Sigmoid colon (tissue), 7 donors: ENCODE measurements around the gene ZNF467. TPM values are rescaled to one million over a fixed set of nuclear protein-coding genes. Genes with fewer than 3 reads are reported as not detected.

ENCODE experiments used
- DNase-seq: peaks from one replicate; pipeline ENCODE4 v3.0.0-alpha.2; 2019
- H3K27ac ChIP-seq, 4 donors: fragments of 200-600 bp; sonication (generic); one replicate each; pipeline ENCODE4 v1.5.1; 2016 to 2019; ENCODE audit warnings: mild to moderate bottlenecking in 1 of 4
- H3K27me3 ChIP-seq, 3 donors: fragments of 200-600 bp; sonication (generic); one replicate each; pipeline ENCODE4 v1.5.1; 2019; ENCODE audit warnings: mild to moderate bottlenecking in 1 of 3
- H3K36me3 ChIP-seq, 4 donors: fragments of 200-600 bp; sonication (generic); one replicate each; pipeline ENCODE4 v1.5.1; 2016 to 2019
- H3K4me1 ChIP-seq, 4 donors: fragments of 200-600 bp; sonication (generic); one replicate each; pipeline ENCODE4 v1.5.1; 2017 to 2019
- H3K4me3 ChIP-seq, 4 donors: fragments of 200-600 bp; sonication (generic); one replicate each; pipeline ENCODE4 v1.5.1; 2017 to 2019; ENCODE audit warnings: mild to moderate bottlenecking in 2 of 4, moderate library complexity in 1 of 4
- H3K9me3 ChIP-seq, 4 donors: fragments of 200-600 bp in 3 of 4; sonication (generic) in 3 of 4; one replicate each; pipeline versions ENCODE4 v1.5.1 to v1.6.1; 2013 to 2019
- EP300 ChIP-seq, 4 donors: sonication (generic); formaldehyde crosslinking; IDR thresholded peaks; one replicate each; pipeline ENCODE4 v1.6.1; 2017; ENCODE audit warnings: antibody characterized with exemption in 4 of 4
- POLR2A ChIP-seq, 2 donors: fragments of 450-650 bp; IDR thresholded peaks; one replicate each; pipeline ENCODE4 v1.6.1; 2016; ENCODE audit warnings: antibody characterized with exemption in 2 of 2, mild to moderate bottlenecking in 2 of 2, moderate library complexity in 2 of 2
- POLR2AphosphoS5 ChIP-seq, 4 donors: sonication (generic); formaldehyde crosslinking; IDR thresholded peaks; one replicate each; pipeline ENCODE4 v1.6.1; 2017; ENCODE audit warnings: antibody characterized with exemption in 4 of 4
- WGBS, 2 donors: extraction: QIAGEN DNeasy Blood & Tissue Kit; methylation state at CpG; one replicate each; pipeline ENCODE4 v1.1.7; 2013; 5-methylcytosine and 5-hydroxymethylcytosine counted together
- intact Hi-C: fragments of 100-400 bp; cut with DNase I; formaldehyde crosslinking; loops from one replicate; pipeline ENCODE4 v1.15.1; 2023
- polyA plus RNA-seq, 3 donors: library from polyadenylated mRNA; stranded (reverse); fragments of 200-250 nt; gene quantifications; one replicate each; pipeline ENCODE4 v1.2.3, GENCODE V29; 2013
- total RNA-seq, 4 donors: library from RNA; depleted of rRNA; stranded (reverse); fragments of >200 nt; gene quantifications; one replicate each; pipeline ENCODE4 v1.1.0, GENCODE V29; 2016
- TF ChIP-seq, protein P1 (sequence below), 4 experiments: fragments of 450-650 bp in 3 of 4; fragments of 200-600 bp in 1 of 4; IDR thresholded peaks; one replicate each; pipeline ENCODE4 v1.5.1; 2016 to 2019; ENCODE audit warnings: antibody characterized with exemption in 4 of 4, mild to moderate bottlenecking in 3 of 4, moderate library complexity in 2 of 4
- donor health status: healthy with polysubstance abuse.
- donor health status: Bipolar disorder and iron deficiency.
- donor health status: healthy.

Gene ZNF467
- total and polyA plus RNA-seq, 7 donors, result 3.0 to 15.7 (median 7.1) TPM

DNA sequence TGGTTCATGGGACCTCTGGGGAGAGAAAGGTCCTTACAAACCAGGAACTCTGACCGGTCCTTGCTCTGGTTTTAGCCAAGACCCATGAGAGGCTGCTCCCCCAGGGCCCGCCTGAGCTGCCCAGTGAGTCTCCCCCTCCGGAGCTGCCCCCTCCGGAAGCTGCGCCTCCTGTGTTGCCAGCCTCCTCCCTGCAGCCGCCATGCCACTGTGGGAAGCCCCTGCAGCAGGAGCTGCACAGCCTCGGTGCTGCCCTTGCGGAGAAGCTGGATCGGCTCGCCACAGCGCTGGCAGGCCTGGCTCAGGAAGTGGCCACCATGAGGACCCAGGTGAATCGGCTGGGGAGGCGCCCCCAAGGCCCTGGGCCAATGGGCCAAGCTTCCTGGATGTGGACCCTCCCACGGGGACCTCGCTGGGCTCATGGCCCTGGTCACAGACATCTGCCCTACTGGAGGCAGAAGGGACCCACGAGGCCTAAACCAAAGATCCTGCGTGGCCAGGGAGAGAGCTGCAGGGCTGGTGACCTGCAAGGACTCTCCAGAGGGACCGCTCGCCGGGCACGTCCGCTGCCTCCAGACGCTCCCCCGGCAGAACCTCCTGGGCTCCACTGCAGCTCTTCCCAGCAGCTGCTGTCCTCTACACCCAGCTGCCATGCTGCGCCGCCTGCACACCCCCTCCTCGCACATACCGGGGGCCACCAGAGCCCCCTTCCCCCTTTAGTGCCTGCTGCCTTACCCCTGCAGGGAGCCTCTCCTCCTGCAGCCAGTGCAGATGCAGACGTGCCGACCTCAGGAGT lies 40.1 kb downstream of the ZNF467 start:
- peaks cover 0 to 15% (median 0%) of the 10 kb centered on the region in 3 donors for H3K27me3 ChIP-seq
- TF ChIP-seq, protein P1, sequence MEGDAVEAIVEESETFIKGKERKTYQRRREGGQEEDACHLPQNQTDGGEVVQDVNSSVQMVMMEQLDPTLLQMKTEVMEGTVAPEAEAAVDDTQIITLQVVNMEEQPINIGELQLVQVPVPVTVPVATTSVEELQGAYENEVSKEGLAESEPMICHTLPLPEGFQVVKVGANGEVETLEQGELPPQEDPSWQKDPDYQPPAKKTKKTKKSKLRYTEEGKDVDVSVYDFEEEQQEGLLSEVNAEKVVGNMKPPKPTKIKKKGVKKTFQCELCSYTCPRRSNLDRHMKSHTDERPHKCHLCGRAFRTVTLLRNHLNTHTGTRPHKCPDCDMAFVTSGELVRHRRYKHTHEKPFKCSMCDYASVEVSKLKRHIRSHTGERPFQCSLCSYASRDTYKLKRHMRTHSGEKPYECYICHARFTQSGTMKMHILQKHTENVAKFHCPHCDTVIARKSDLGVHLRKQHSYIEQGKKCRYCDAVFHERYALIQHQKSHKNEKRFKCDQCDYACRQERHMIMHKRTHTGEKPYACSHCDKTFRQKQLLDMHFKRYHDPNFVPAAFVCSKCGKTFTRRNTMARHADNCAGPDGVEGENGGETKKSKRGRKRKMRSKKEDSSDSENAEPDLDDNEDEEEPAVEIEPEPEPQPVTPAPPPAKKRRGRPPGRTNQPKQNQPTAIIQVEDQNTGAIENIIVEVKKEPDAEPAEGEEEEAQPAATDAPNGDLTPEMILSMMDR (IDR thresholded peaks at IDR 0.05), result no peak
- TF ChIP-seq POLR2AphosphoS5 (IDR thresholded peaks at IDR 0.05) (no peak), EP300 (IDR thresholded peaks at IDR 0.05) (no peak), POLR2A (IDR thresholded peaks at IDR 0.05) (no peak)
- H3K36me3 ChIP-seq, result peaks cover 8 to 57% (median 33%) of the 10 kb centered on the region in 4 donors
- intact Hi-C loops, result no loop called here
- no peak overlapping the region for H3K4me3 ChIP-seq
- no peaks in the 10 kb centered on the region for H3K4me1 ChIP-seq
- WGBS, 2 donors, result 94 to 95% methylated on average over 30 of the region's 30 CpGs
- DNase-seq, result no peak
- H3K9me3 ChIP-seq, result no peaks in the 10 kb centered on the region
- H3K27ac ChIP-seq, result no peak overlapping the region

DNA sequence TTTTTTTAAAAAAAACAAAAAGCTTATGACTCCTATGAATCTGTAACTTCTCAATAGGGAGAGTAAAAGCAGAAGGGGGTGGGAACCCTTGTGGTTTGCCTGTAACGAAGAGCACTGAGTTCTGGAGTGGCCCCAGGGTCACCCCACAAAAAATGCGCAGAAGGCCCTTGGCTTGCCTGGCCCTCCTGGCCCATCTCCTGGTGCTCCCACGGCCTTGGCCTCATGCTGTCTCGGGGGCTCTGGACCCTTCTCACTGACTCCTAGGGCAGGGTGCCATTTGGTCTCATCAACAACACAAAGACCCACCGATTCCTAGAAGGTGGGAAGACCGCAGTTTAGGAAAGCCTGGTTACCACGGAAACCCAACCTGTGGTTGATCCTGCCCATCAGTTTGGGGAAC lies 40.8 kb downstream of the ZNF467 start:
- TF ChIP-seq POLR2A (IDR thresholded peaks at IDR 0.05), result no peak
- TF ChIP-seq EP300 (IDR thresholded peaks at IDR 0.05), result no peak
- TF ChIP-seq, protein P1 (IDR thresholded peaks at IDR 0.05), result no peak
- WGBS, 2 donors, result 88 to 95% methylated on average over 7 of the region's 7 CpGs
- no peaks in the 10 kb centered on the region for H3K4me1 ChIP-seq
- peaks cover 0 to 12% (median 0%) of the 10 kb centered on the region in 3 donors for H3K27me3 ChIP-seq
- no peak overlapping the region for H3K27ac ChIP-seq
- H3K36me3 ChIP-seq, result peaks cover 15 to 64% (median 37%) of the 10 kb centered on the region in 4 donors
- no peaks in the 10 kb centered on the region for H3K9me3 ChIP-seq
- H3K4me3 ChIP-seq, result no peak overlapping the region
- intact Hi-C loops, result no loop called here
- no peak for DNase-seq

DNA sequence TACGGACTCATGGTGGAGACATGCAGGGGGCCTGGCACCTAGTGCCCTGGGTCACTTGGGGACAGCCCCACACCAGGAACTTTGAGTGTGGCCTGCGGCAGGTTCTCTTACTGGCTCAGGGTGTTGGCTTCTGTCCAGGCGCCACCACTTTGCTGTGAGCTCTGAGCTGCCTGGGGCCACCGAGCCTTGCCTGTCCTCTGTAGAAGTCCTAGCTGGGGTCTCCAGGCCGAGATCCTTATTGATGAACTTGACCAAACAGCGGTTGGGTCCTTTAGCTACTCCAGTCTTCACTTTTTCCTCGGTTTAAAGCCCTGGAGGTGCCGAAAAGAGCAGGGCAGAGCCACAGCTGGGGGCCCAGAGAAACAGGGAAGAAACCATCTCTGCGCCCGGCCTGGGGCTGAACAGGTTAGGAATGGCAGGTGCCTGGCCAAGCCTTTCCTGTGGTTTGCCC lies 41.3 kb downstream of the ZNF467 start:
- no peaks in the 10 kb centered on the region for H3K4me1 ChIP-seq
- intact Hi-C loops, result no loop called here
- no peak overlapping the region for H3K27ac ChIP-seq
- DNase-seq, result no peak
- H3K9me3 ChIP-seq, result no peaks in the 10 kb centered on the region
- TF ChIP-seq, protein P1 (IDR thresholded peaks at IDR 0.05), result no peak
- TF ChIP-seq EP300 (IDR thresholded peaks at IDR 0.05) (no peak), POLR2AphosphoS5 (IDR thresholded peaks at IDR 0.05) (no peak), POLR2A (IDR thresholded peaks at IDR 0.05) (no peak)
- peaks cover 0 to 7% (median 0%) of the 10 kb centered on the region in 3 donors for H3K27me3 ChIP-seq
- no peak overlapping the region for H3K4me3 ChIP-seq
- peaks cover 18 to 69% (median 39%) of the 10 kb centered on the region in 4 donors for H3K36me3 ChIP-seq
- 86 to 93% methylated on average over 10 of the region's 10 CpGs for WGBS, 2 donors

DNA sequence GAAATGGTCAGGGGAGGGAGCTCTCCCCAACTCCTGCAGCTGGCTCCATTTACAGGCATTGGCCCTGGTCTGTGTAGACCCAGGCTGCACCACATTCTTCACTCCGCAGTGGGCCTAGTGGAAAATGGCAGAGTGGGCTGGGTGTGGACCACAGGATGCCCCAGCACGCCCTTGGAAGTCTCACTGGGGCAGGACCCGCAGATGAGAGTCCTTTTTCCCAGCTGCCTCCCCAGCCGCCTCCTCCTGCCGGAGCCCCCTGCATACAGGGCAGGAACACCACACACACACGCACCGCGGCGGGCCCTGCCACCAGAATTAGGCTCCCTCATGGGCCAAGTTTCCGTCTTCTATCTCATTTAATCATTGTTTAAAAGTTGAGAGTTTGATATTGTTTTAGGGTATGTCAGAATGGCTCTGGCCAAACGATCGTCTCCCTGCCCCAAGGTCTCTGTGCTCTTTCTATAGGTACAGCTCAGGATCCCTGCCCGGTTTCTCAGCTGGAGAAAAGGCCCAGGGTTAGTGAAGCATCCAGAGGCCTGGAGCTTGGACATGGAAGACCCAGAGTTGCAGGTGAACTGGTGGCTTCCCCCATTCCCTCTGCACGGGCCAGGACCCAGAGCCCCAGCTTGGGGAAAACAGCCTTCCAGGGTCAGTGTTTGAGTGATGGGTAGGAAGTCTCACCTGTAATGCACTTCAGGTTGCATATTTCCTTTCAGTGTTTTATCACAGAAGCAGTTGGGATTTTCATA lies 42.0 kb downstream of the ZNF467 start:
- 91 to 93% methylated on average over 14 of the region's 14 CpGs for WGBS, 2 donors
- Histone ChIP-seq H3K36me3 (peaks cover 18 to 76% (median 43%) of the 10 kb centered on the region in 4 donors), H3K4me1 (no peaks in the 10 kb centered on the region), H3K4me3 (no peak overlapping the region), H3K9me3 (no peaks in the 10 kb centered on the region), H3K27ac (no peak overlapping the region), H3K27me3 (no peaks in the 10 kb centered on the region)
- TF ChIP-seq, protein P1 (IDR thresholded peaks at IDR 0.05), result no peak
- TF ChIP-seq POLR2AphosphoS5 (IDR thresholded peaks at IDR 0.05), result no peak
- TF ChIP-seq EP300 (IDR thresholded peaks at IDR 0.05), result no peak
- no peak for TF ChIP-seq POLR2A (IDR thresholded peaks at IDR 0.05)
- intact Hi-C loops, result no loop called here
- peak; percentile 43 for DNase-seq
